Stimulated activated CD4-positive, alpha-beta T cell treated with anti-CD3 and anti-CD28 coated beads, Interleukin-1b, Interleukin-23, amount 100 ng/mL, for 1 hour (primary cell): ENCODE data around the gene METTL6.
"Not testable (repeated sequence)": the region's sequence is repeated elsewhere in the genome, so short reads cannot be mapped to it uniquely, and the experiment has no call there.

Experiments used
- DNase-seq, 2 donors: peaks; one replicate each; pipeline ENCODE4 v3.0.0-alpha.2; 2020; ENCODE audit warnings: low read depth in 2 of 2

Gene METTL6

DNA sequence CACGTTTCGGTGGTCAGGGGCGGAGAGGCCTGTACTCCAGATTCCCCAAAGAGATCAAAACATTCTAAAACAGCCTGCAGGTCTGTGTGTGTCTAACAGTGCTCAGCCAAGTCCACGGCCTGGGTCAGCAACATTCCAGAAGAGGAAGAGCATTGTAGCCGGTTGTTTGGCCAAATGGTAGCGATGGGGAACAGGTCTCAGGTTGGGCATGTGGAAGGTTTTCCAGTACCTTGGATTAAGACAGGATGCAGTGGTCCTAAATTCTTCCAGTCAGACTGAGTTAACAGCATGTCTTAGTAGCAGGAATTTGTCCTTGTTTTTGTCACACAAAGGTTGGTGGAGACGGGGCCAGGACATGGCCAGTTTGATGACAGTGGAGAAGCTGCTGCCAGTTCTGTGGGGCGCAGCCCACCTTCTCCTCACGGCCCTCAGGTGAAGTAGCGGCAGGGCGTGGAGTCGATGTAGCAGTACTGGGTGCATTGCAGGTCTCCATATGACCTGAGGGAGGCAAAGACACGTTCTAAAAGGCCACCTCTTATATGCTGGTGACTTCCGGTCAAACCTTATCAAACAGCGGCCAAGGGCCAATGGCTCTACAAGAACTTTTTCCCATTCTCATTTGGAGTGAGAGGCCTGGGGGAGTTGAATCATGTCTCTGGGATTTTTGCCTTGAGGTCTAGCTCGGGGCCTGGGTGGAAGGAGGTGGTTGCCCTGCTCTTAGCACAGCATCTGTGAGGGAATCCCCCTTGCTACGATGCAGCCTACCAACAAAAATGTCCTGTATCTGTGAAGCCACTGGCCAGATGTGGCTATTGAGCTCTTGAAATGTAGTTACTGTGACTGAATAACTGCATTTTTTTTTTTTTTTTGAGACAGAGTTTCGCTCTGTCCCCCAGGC lies 24.1 kb upstream of the METTL6 start:
- no peak for DNase-seq

DNA sequence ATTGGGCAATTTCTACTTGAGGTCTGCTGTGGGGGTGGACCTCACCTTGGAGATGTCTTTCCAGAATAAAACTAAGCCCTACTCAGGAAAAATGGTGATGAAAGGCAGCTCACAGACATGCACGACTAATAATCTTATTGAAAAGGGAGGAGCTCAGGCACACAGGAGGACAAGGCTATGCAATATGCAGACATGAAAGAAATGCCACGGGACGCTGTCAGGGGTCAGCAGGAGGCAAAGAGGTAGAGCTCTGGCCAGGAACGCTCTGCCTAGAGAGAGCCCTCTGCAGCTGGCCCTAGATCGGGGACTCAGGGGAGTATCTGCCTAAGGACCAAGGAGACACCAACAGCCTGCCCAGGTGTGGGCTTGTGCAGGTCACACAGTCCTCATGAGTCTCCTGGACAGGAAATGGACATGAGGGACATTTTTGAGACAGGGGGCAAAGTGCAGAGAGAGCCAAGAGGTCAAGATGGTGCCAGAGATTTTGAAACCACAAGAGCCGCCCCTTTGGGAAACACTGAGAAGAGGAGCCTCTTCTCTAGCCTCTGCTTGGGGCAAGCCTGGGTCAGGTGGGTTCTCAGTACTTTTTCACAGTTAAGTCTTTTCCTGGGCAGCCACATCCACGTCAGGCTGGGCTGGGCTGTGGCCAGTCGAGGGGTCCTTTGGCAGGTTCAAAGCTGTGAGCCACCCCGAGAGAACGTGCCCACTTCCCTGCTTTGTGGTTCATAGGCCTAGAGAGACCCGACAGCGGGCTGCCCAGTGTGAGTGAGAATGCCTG lies 23.3 kb upstream of the METTL6 start:
- DNase-seq, result no peak

- no peak for DNase-seq
Observed at GRCh38 chr3:15449489-15450224, 22.3 kb upstream of the METTL6 start.

DNA sequence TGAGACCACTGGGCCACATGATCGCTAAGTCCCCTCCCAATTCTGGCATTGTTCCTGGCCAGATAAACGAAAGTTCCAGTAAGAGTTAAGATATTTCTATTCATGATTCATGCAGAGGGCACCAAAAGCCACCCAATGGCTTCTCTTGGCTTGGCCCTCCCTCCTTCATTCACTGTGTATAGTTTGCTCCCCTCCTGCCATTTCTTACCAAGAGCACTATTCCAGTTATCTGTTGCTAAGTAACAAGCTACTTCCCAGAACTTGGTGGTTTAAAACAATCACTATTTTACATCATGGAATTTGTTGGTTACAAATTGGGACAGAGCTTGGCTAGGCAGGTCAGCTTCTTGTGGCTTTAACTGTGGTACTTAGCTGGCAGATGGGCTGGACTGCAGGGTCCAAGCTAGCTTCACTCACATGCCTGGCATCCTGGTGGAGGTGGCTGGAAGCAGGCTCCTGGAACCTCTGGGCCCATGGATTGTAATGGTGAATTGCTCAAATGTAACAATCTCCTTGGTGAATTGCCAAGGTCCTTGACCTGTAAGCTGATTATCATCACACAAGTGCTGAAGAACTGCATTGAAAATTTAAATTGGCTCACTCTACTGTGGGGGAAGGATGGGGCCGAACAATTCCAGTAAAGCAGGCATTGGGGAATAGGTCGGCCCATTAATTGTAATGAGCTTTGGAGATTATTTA lies 16.6 kb upstream of the METTL6 start:
- no peak for DNase-seq

GRCh38 chr3:15440891-15441290 lies 13.5 kb upstream of the METTL6 start:
- no peak for DNase-seq

GRCh38 chr3:15439476-15439875 lies 12.1 kb upstream of the METTL6 start:
- DNase-seq, result no peak

- no peak for DNase-seq
Observed at GRCh38 chr3:15438983-15439382, 11.6 kb upstream of the METTL6 start.

DNA sequence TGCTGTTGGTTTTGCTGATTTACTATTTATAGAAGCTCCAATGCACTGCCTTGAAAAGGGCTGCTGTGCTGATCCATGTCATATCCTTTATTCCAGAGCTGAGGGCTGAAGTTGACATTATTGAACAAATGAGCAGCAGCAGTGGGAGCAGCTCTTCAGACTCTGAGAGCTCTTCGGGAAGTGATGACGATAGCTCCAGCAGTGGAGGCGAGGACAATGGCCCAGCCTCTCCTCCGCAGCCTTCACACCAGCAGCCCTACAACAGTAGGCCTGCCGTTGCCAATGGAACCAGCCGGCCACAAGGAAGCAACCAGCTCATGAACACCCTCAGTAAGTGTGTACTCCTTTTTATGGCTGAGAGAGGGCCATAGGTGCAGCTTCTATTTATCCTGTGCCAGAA lies 8.9 kb upstream of the METTL6 start:
- DNase-seq, result no peak

GRCh38 chr3:15434756-15435155 lies 7.4 kb upstream of the METTL6 start:
- DNase-seq, result no peak

- no peak for DNase-seq
Observed at GRCh38 chr3:15433531-15433930, 6.2 kb upstream of the METTL6 start.

- DNase-seq, result no peak
Observed at GRCh38 chr3:15431256-15431837, 4.0 kb upstream of the METTL6 start.

DNA sequence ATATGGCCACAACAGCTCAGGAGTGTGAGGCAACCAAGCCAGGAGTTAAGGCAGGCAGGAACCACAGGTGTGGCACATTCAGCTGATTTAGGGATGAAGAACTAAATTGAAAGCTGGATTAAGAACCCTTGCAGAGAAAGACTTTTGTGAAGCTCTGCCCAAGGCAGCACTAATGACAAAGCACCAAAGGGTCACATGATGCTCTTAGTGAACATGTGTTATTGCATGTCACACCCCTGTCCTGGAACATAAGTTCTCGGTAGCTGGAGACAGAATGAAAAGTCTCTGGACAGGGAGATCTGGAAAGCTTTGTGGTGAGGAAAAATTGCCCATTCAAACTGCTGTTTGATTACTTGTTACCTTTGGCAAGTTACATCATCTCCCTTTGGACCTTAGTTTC lies 3.3 kb upstream of the METTL6 start:
- DNase-seq, result no peak

- no peak for DNase-seq
Observed at GRCh38 chr3:15429080-15429479, 1.7 kb upstream of the METTL6 start.

- DNase-seq, result no peak
Observed at GRCh38 chr3:15428539-15428938, 1.2 kb upstream of the METTL6 start.

DNA sequence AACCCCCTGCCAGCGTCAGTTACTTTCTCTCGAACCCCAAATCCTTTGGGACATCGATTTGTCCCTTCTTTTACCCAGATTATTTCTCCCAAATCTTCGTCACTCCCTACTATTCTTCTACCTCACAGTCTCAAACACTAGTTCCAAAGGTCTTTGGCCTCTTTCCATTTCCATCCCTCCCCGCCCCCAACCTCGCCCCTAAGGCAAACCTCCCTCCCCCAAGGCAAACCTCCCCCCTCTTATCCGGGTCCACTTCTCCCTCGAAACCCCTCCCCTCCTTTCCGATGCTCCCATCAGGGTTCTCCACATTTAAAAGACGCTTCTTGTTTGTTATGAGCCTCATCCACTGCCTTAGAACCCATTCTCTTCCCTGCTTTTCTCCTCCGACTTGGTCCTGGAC lies 637 bp upstream of the METTL6 start:
- no peak for DNase-seq

- DNase-seq, result no peak
Observed at GRCh38 chr3:15426579-15427118, 695 bp downstream of the METTL6 start.

DNA sequence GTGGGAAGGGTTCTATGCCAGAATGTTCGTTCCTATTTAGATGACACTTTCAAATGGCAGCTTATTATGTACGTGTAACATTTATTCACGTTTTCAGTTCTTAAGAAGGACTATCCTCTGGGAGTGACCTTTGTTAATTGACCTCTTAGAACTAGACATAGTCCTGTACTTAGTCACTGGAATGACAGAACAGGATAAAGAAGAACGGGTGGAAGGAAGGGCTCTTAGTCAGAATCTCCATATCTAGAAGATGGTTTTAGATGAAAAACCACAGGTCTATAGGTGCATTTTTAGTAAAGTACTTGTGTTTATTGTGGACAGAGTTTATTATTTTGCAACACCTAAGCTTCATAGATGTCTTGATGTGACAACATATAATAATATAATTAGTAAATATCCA lies 6.5 kb downstream of the METTL6 start:
- DNase-seq, result no peak

DNA sequence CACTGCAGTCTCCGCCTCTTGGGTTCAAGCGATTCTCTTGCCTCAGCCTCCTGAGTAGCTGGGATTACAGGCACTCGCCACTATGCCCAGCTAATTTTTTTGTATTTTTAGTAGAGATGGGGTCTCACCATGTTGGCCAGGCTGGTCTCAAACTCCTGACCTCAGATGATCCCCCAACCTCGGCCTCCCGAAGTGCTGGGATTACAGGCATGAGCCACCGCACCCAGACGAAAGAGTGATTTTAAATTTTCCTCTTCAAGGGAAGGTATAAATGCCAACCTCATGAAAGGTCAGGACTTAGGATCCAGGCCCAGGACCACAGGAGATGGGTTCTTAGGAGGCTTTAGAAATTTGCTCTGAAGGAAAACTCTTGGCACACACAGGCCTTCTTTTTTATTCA lies 16.4 kb downstream of the METTL6 start:
- not testable (repeated sequence) for DNase-seq

DNA sequence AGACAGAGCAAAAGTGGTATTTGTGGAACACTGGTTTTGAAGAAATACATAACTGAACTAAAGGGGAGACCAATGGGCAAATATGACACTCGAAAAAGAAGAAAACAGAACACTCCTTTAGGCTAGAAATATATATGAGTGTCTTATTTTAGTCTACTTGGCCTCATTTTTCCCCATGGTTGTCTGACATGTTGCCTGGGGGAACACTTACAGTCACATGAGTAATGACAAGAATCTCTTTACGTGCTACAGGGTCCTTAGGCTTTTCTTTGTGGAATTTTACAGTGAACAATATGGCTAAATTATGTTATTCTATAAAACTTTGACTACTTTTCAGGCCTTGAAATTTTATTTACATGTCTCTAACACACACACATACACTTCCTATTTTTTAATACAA lies 17.6 kb downstream of the METTL6 start:
- no peak for DNase-seq

- DNase-seq, result no peak
Observed at GRCh38 chr3:15409239-15409638, 18.1 kb downstream of the METTL6 start.

DNA sequence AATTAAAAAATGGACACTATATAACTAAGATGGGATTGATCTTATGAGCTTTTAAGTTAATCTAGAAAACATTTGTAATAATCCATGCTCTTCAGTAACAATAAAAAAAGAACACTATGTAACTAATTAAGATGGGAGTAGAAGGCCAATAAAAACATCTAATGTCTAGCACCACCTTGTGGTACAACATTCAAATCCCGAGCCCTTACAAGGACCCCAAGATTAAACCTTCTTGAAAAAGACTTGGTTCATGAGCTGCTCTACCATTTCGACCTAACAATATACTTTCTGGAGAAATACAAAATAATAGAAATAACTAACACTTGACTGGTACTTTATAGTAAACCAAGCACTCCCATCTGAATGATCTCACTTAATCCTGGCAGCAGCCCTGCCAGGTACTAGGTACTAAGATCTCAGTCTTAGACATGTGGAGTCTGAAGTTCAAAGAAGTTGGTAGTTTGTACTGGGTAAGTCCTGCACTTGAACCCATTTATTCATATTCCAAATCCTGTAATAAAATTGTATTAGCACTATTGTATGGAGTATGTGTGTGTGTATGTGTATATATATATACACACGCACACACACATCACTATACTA lies 21.8 kb downstream of the METTL6 start:
- no peak for DNase-seq
